ENCODE measurements around the gene AFAP1.

The AFAP1 gene

DNA sequence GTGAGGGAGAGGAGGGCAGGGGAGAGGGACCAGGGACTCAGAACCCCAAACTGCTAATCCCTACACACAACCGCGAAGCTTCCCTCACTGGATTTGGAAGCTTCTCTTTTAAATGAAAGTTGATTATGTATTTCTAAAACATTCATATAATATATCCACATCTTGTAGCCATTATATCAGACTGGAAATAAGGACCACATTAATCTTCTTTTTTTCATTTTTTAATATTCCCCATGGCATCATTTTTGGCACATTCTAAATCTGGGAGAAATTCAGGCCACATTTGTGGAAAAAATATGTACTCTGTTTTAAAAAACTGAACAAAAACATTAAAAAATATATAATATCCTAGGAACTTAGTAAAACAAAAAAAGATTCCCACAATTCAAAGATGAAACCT, 97.8 kb downstream of the AFAP1 start:
- no peak for DNase-seq (ENCODE audit: low read depth)

DNA sequence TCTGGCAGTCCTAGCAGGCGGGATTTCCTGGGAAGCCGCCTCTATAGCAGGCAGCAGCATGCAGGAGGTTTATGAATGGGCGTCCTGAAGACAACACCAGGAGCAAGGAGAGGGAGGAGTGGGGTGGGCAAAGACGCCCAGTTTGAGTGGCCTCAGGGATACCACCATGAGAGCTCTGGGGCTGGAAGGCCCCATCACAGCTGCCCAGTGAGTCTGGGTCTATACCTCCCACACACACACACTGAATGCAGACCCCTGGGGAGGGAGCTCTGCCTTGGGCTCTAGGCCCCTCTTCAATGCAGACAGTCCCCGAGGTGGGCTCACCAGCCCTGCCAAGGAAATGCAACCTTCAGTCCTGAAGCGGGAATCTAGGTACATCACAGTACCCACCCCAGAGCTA, 98.6 kb downstream of the AFAP1 start:
- DNase-seq (ENCODE audit: low read depth): no peak

DNA sequence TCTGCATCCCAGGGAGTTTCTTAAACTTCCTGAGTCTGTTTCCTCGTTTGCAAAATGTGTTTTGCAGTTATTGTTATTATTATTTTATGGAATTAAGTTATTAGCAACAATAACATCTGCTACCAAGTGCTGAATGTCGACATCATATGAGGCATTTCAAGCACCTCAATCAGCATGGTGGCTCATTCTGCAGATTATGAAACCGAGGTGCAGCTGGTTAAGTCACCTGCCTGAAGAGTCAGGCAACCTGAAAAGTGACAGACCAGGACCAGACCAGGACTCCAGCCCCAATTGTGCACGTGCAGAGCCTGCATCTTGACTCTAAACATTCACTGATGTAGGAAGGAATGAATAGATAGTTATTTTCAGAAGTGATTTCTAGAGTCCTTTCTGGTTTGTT, 99.8 kb downstream of the AFAP1 start:
- no peak for DNase-seq (ENCODE audit: low read depth)

DNA sequence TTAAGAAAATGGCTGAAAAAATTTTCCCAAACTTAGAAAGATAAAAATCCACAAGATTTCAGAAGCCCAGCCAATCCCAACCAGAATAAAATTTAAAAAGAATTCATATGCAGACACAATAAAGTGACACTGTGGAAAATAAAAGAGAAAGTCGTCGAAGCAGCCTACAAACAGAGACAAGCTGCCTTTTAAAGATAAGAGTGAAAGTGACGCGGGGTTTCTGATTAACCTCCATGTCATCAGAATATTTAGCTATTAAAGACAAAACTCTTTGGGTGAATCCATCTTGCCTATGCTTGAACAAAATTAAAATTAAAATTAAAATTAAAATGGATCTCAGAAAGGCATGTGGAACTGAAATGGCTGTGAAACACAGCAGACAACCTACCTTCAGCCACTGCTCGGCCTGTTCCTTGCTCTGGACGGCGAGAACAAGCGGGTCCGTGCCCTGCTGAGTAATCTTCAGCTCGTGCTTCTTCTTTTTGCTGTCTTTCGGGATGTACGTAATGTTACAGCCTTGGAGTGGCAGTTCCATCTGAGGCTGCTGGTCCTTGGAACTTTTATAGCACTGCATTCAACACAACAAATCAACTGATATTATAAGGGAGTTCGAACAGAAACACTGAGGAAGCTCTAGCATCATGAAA, 101.4 kb downstream of the AFAP1 start:
- DNase-seq (ENCODE audit: low read depth): no peak

DNA sequence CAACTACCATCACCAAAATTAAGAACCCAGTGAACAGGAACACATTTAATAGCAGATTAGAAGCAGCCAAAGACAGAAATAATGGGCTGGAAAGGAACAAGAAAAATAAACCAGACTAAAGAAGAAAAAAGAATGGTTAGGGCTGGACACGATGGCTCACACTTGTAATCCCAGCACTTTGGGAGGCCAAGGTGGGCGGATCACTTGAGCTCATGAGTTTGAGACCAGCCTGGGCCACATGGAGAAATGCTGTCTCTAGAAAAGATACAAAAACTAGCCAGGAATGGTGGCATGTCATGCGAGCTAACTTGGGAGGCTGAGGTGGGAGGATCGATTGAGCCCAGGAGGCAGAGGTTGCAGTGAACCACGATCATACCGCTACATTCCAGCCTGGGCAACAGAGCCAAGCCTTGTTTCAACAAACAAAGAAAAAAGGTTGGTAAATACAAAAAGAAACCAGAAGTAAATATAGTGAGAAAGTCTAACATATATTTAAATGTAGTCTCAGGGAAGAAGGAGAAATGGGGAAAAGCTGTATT, 102.0 kb downstream of the AFAP1 start:
- no peak for DNase-seq (ENCODE audit: low read depth)

DNA sequence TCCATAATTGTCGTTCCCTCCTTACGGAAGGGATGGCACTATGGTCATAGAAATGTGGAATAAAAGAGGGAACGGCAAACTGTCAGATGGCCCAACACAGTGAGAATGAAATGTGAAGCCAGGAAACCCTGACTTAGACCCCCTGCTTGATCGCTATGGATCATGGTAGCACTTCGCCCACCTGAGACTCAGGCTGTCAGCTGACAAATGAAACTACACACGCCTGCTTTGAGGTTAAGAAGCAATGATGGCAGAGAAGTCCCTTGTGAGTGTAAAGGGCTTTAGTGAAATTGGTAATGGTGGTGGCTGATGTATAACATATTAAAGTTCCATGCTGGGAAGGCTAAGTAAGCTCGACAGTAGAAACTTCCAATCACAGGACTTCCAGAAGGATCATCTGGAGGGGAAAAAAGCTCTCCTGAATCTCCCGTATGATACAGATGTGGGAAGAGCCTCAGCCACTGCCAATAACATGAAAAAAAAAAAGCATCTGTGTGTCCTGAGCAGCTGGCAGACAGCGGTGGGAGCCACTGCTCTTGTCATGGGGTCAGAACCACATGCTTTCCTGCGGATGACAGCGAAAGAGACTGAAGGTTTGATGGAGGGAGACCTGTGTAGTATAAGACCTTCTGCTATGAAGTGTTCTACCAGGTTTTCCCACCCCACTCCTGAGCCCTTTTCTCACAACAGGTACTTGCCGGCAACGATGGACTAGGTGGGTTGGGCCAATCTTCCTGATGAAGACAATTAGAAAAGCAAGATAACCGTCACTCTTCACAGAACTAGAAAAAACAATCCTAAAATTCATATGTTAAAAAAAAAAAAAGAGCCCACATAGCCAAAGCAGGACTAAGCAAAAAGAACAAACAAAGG, 107.6 kb downstream of the AFAP1 start:
- DNase-seq (ENCODE audit: low read depth): no peak

DNA sequence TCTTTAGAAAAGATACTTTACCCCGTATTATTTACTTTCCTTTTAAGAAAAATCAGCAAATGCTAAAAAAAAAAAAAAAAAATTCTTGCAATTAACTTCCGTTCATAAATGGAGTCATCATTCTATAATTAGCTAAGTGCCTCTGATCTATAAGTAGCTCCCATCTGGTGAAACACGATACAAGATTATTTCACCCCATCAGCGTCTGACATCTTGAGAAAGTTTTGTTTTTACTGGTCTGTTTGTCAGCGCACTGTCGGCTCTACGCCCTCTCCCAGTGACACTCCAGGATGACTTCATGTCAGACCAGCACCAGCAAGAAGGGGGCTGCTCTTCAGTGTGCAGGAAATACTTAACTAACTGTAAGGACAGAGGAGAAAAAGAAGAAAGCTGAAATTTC, 108.3 kb downstream of the AFAP1 start:
- peak; percentile 15 for DNase-seq (ENCODE audit: low read depth)

DNA sequence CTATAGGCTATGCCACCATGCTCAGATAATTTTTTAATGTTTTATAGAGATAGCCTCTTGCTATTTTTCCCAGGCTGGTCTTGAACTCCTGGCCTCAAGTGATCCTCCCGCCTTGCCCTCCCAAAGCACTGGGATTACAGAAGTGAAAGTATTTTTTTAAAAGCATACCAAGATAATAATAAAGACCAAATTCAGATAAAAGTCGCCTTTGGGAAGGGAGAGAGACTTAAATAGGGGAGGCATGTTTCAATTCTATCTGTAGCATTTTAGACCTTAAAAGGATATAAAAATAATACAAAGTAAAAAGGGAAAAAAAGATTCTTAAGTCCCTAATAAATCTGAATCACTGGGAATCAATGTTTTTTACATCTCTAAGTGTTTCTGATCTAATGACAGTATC, 108.9 kb downstream of the AFAP1 start:
- no peak for DNase-seq (ENCODE audit: low read depth)

DNA sequence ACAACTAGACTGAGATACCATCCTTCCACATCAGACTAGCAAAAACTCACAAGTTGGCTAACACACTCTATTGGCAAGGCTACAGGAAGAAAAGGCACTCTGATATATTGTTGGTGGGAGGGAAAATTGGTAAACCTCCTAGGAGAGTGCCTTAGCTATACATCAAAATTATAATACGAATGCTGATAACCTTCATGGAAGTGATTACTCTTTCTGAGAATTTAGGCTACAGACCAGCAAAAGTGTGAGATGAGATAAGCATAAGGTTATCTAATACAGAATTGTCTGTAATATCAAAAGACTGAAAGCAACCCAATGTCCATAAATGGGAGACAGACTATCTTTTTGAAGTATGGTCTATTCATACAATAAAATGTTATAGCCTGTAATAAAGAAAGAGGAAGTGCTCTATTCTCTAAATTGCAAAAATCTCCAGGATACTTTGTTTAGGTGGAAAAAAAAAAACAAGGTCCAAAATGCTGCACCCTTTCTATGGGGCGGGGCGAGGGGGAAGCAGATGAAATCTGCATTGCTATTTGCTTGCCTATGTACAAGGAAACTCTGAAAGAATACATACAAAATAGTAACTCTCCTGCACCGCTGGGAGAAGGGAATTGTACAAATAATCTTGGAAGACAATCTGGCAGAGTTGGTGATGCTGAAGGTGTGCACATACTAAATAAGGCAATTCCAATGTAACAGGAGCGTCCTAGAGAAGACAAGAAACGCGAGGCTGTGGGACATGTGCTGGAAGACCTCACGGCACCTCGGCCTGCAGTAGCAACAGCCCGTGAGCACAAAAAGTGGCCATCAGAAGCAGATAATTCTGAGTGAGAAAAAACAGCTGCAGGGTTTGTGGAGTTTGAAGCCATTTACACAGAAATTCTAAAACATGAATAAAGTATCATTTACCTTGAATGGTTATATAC, 109.7 kb downstream of the AFAP1 start:
- no peak for DNase-seq (ENCODE audit: low read depth)

DNA sequence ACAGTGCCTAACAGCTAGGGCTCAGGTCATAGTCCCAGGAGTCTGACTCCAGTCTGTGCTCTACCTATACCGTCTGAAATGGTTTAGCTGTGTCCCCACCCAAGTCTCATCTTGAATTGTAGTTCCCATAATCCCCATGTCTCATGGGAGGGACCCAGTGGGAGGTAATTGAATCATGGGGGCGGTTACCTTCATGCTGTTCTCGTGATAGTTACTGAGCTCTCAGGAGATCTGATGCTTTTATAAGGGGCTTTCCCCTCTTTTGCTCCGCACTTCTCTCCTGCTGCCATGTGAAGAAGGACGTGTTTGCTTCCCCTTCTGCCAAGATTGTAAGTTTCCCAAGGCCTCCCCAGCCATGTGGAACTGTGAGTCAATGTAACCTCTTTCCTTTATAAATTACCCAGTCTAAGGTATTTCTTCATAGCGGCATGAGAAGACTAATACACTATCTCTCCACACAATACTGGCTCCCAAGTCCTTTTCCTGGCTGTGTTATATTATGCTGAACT, 110.8 kb downstream of the AFAP1 start:
- no peak for DNase-seq (ENCODE audit: low read depth)

DNA sequence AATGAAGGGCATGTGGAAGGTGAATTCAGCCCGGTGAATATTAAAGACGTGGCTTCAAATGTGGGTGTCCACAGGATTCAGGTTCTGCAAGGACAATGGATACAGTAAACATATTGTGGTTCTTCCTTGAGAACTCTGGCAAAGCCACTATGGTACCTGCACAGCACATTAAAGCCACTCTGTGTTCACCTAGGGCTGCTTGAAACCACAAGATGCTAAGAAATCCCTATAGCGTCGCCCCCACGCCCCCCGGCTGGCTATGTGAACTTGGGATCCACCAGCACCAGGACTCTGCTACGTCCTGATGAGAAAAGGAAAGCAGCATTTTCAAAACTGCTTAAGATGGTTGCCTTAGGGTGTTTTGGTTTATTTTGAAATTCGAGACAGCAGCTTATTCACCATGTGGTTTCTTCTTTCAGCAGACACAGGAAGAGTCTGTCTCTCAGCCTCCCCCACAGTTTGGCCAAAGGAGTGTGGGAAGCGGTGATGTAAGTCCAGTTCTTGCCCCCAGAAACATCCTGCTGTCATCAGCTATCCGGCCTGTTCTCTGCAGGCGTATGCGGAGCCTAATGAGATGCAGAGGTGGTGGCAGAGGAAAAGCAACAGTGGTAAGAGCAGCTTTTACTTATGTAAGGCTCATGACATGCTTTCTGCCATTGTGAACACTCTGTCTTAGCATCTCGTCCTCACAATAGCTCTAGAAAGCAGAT, 111.5 kb downstream of the AFAP1 start:
- DNase-seq (ENCODE audit: low read depth): peak; percentile 52

DNA sequence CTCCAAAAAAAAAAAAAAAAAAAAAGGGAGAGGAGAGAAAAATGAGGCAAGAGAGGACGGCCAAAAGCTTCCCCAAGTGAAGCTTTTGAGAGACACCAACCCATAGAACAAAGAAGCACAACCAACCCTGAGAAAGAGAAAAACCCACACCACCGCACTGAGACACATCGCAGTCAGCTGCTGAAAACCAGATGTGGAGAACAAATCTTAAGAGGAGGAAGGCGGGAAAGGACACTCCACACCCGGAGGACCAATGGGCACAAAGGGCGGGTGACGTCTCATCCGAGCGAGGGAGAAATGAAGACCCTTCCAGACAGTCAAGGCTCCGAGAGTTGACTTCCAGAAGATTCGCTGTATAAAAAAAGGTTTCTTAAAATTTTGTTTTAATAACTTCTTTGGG, 112.1 kb downstream of the AFAP1 start:
- no peak for DNase-seq (ENCODE audit: low read depth)

DNA sequence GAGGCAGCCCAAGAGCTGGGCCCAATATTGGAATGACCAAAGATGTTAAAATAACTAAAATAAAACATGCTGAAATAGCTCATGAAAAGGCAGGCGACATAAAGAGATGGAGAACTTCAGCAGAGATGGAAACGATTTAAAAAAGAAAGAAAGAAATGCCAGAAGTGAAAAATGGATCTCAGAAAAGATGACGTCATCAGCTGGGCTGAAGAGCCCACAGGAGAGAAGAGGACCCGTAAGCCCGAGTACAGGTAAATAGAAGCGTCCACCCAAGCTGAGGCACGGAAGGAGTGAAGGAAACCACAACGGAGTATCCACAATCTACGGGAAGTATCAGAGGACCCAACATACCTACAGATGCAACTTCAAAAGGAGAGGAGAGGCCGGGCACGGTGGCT, 112.8 kb downstream of the AFAP1 start:
- no peak for DNase-seq (ENCODE audit: low read depth)

DNA sequence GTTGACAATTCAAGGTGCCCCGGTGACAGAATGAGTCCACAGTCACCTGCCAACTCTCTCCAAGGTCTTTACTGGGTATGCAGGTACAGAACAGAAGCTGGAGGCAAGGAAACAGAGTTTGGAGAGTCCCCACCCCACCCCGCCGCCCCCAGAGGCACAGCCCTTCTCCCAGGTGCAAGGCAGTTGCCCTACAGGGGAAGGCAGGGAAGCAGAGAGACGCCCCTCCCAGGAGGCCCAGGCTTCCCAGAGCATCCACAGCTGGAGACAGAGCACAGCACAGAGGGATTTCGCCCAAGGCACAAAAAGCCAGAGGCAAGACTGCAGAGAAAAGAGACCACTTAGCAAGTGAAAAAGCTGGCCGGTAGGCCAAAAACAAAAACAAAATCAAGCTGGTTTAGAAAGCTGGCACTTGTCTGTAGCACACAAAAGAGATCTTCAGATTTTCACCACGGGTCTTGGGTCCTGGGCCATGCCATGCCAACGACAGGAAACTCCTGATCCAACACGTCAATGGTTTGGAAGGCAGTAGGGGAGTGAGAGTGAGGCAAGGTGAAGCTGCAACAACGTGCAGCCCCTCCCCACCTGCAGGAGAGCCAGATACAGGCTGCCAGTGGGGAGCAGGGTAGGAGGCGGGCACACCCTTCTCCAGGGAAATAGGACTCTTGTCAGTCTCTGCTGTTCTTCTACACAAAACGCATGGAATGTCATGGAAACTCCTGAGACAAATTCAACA, 113.3 kb downstream of the AFAP1 start:
- no peak for DNase-seq (ENCODE audit: low read depth)

DNA sequence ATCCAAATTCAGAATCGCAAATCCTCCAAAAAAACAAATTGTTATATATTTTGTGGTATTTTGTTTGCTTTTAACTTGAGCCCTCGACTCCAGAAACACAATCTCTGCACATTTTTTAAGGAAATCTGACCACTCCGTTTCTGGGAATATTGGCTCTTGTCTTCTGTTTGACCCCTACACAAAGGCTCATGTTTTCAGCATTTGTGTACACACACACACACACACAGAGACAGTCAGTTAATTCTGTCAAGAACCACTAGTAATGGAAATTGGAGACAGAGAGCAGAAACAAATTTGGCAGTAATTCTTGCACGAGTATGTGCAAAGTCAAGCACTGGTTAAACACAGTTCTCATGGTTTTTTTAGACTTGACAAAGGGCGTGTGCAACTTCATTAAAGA, 115.4 kb downstream of the AFAP1 start:
- no peak for DNase-seq (ENCODE audit: low read depth)

DNA sequence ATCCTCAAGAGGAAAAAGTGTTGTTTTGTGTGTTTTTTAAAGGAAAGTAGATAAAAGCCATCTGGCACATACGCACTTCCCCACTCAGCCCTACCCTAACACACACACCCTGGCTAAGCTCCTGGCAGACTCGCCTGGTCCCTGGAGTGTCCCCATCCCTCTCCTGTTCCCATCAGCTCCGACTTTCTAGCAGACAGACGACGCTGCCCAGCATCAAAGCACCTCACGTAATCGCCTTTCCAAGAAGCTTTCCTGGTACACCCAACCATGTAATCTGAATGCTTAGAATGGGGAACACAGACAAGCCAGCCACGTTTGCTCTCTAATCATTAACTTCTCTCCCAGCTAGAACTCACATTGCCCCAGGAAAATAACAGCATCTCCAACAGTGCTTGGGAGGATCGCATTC, 116.2 kb downstream of the AFAP1 start:
- DNase-seq (ENCODE audit: low read depth): no peak

DNA sequence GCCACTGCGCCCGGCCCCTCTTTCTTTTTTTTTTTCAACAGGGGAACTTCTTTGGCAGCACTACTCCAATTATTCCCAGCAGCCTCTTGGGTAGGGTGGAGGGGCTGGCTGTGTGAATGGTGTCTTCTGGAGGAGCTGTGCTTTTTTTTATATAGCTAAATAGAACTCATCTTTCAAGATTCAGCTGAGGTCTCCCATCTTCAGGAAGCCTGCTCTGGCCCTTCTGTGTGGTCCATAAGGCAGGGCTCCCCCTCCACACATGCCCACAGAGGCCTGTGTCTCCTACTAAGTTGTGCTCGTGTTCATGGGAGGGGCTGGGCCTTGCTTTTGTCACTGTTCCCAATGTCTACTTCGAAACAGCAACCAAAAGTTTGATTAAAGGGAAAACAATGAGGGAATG, 116.8 kb downstream of the AFAP1 start:
- no peak for DNase-seq (ENCODE audit: low read depth)

DNA sequence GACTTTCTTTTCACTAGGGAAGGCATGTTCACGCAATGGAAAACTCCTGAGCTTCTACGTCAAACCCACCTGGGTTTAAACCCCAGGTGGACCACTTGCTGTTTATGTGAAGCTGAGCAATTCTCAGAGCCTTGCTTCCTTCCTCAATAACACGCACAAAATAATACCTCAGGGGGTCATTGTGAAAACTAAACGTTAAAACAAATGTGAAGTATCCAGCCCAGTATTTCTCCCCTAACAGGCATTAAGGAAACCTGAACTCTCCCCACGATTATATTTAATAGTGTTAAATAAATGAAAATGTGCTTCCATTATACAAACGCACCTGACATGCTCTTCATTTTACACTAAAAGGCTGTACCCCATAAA, 117.5 kb downstream of the AFAP1 start:
- no peak for DNase-seq (ENCODE audit: low read depth)

DNA sequence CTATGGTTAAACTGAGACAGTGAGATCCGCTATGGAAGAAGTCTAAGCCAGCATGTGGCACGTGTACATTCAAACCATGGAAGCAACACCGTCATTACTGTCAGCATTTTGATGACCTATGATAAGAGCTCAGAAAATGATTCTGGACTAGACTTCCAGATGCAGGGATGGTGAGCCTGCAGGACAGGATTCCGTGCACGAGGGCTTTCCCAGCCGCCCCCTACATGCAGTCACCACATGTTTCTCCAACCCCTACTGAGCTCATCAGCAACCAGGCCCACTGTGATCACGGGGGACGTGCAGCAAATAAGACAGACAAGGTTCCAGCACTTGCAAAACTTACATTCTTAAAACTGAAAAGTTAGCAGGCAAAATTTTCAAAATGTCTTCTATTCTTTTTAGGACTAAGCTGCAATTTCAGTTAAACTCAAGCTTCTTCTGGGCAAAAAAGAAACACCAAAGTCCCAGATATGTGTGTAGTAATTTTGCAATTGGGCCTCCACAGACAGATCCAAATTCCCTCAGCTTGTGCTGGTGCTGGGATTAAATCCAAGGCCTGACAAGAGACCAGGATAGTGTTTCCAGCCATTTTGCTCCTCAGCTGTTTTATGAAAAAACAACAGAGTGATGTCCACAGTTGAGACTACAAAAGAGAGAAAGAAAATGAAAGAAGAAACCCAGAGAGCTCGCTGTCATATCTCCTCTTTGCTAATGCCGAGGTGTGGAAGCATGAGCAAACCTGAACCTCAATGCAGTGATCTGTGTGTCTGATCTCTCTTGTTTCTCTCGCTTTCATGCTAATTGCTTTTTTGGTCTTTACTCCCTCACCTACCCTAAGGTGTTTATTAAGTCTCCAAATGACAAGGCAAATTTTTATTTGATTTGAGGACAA, 118.2 kb downstream of the AFAP1 start:
- DNase-seq (ENCODE audit: low read depth): no peak
